ENCODE measurements around the gene HSPA1A.
"Not testable (repeated sequence)": the region's sequence is repeated elsewhere in the genome, so short reads cannot be mapped to it uniquely, and the experiment has no call there.

Gene HSPA1A

GRCh38 chr6:31805939-31806469 is 9.3 kb upstream of the HSPA1A start:
- Histone ChIP-seq H3K9me2 (replicated peaks; ENCODE audit: control insufficient read depth, low read length) (no peaks in the 10 kb centered on the region), H3K4me3 (ENCODE audit: low read length) (peak overlapping the region; percentile 95), H3K4me2 (ENCODE audit: low read length) (peak overlapping the region; percentile 98), H4K20me1 (ENCODE audit: control insufficient read depth, insufficient read depth, low read depth, low read length) (no peaks in the 10 kb centered on the region), H3K27ac (ENCODE audit: low read depth, low read length) (peak overlapping the region; percentile 68), H3F3A (ENCODE audit: control insufficient read depth, insufficient read depth) (peaks cover 4% of the 10 kb centered on the region; the same call in 1 of the 2 replicates), H3K4me1 (ENCODE audit: control insufficient read depth, low read length) (peaks cover 14% of the 10 kb centered on the region), H3K36me3 (ENCODE audit: control insufficient read depth, low read length) (peaks cover 31% of the 10 kb centered on the region), H3K27me3 (ENCODE audit: control insufficient read depth, low read length) (no peaks in the 10 kb centered on the region), H3K79me2 (ENCODE audit: control insufficient read depth, low read length) (peaks cover 42% of the 10 kb centered on the region), H3K9me3 (ENCODE audit: control insufficient read depth, insufficient read depth, low read length) (no peaks in the 10 kb centered on the region)
- no peak for TF ChIP-seq CTCF (IDR thresholded peaks at IDR 0.05; ENCODE audit: low read depth, low read length, poor library complexity, severe bottlenecking)
- TF ChIP-seq EZH2phosphoT487 (IDR thresholded peaks at IDR 0.05; ENCODE audit: borderline replicate concordance, low read length) = no peak

DNA sequence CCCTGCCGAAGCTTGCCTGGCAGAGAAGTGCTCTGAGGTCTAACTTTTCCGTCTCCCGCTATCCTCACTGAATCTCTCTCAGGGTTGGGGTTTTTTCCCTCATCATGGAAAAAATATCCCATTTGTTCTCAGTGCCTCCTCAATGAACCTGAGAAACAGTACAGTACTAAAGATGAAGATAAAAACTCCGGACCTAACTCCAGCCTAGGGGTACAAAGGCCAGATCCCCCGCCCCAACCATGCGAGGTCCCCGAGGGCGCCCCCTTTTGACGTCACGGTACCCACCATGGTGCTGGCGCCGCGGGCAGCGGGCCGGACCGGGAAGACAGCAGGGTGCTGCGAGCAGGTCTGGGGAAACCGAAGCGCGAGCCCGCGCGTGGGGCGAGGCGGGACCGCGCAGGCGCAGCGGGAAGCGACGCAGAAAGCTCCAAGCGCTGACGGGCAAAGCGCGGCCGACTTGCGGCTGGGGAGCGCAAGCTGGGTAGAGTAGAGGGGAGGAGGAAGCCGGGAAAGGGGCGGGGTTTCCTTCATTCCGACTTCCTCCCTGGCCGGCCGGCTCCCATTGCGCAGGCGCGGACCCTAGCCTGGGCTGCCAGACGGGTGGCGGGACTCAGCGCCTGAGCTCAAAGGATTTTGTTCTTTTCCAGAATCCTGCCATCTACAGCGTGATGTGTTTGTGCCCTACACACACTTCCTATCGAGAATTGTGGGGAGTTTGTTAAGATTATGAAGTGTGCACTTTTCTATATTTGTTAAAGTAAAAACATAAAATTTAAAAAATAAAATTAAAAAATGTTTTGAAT is 8.7 kb upstream of the HSPA1A start, which contains the start of gene LSM2:
Gene LSM2, minus strand, starts transcription at position 497 of the 803 bp plus-strand sequence. Its CDS starts 209 bp downstream, at position 288.
- no peaks in the 10 kb centered on the region for H3K27me3 ChIP-seq (ENCODE audit: control insufficient read depth, low read length)
- no peaks in the 10 kb centered on the region for H3K9me2 ChIP-seq (replicated peaks; ENCODE audit: control insufficient read depth, low read length)
- H3K4me2 ChIP-seq (ENCODE audit: low read length) = peak within 1 kb of the TSS; percentile 98
- no peaks in the 10 kb centered on the region for H4K20me1 ChIP-seq (ENCODE audit: control insufficient read depth, insufficient read depth, low read depth, low read length)
- peak; percentile 49 for TF ChIP-seq CTCF (IDR thresholded peaks at IDR 0.05; ENCODE audit: low read depth, low read length, poor library complexity, severe bottlenecking)
- TF ChIP-seq EZH2phosphoT487 (IDR thresholded peaks at IDR 0.05; ENCODE audit: borderline replicate concordance, low read length) = no peak
- peaks cover 14% of the 10 kb centered on the region for H3K4me1 ChIP-seq (ENCODE audit: control insufficient read depth, low read length)
- peaks cover 35% of the 10 kb centered on the region for H3K79me2 ChIP-seq (ENCODE audit: control insufficient read depth, low read length)
- H3K9me3 ChIP-seq (ENCODE audit: control insufficient read depth, insufficient read depth, low read length) = no peaks in the 10 kb centered on the region
- H3K36me3 ChIP-seq (ENCODE audit: control insufficient read depth, low read length) = peaks cover 25% of the 10 kb centered on the region
- H3K4me3 ChIP-seq (ENCODE audit: low read length) = peak within 1 kb of the TSS; percentile 95
- peak within 1 kb of the TSS; percentile 68 for H3K27ac ChIP-seq (ENCODE audit: low read depth, low read length)
- H3F3A ChIP-seq (ENCODE audit: control insufficient read depth, insufficient read depth) = peaks cover 4% of the 10 kb centered on the region; the same call in 1 of the 2 replicates

GRCh38 chr6:31808599-31808998 is 6.7 kb upstream of the HSPA1A start:
- H3F3A ChIP-seq (ENCODE audit: control insufficient read depth, insufficient read depth); H3K27me3 ChIP-seq (ENCODE audit: control insufficient read depth, low read length); H3K4me3 ChIP-seq (ENCODE audit: low read length); H3K9me2 ChIP-seq (replicated peaks; ENCODE audit: control insufficient read depth, low read length); H3K9me3 ChIP-seq (ENCODE audit: control insufficient read depth, insufficient read depth, low read length); H3K4me2 ChIP-seq (ENCODE audit: low read length); H4K20me1 ChIP-seq (ENCODE audit: control insufficient read depth, insufficient read depth, low read depth, low read length); H3K27ac ChIP-seq (ENCODE audit: low read depth, low read length): not testable (repeated sequence)
- Histone ChIP-seq H3K4me1 (ENCODE audit: control insufficient read depth, low read length) (peaks cover 17% of the 10 kb centered on the region), H3K36me3 (ENCODE audit: control insufficient read depth, low read length) (peaks cover 16% of the 10 kb centered on the region), H3K79me2 (ENCODE audit: control insufficient read depth, low read length) (peaks cover 26% of the 10 kb centered on the region)

GRCh38 chr6:31811645-31812044 is 3.7 kb upstream of the HSPA1A start:
- TF ChIP-seq EZH2phosphoT487 (IDR thresholded peaks at IDR 0.05; ENCODE audit: borderline replicate concordance, low read length) = no peak
- TF ChIP-seq CTCF (IDR thresholded peaks at IDR 0.05; ENCODE audit: low read depth, low read length, poor library complexity, severe bottlenecking) = no peak
- Histone ChIP-seq H4K20me1 (ENCODE audit: control insufficient read depth, insufficient read depth, low read depth, low read length) (no peaks in the 10 kb centered on the region), H3K27me3 (ENCODE audit: control insufficient read depth, low read length) (peaks cover 4% of the 10 kb centered on the region; the same call in 1 of the 2 replicates), H3K4me2 (ENCODE audit: low read length) (no peak overlapping the region), H3K4me3 (ENCODE audit: low read length) (no peak overlapping the region), H3K4me1 (ENCODE audit: control insufficient read depth, low read length) (peaks cover 22% of the 10 kb centered on the region), H3K36me3 (ENCODE audit: control insufficient read depth, low read length) (no peaks in the 10 kb centered on the region), H3F3A (ENCODE audit: control insufficient read depth, insufficient read depth) (0 out of 2 replicates have a peak, but pooled peaks cover 4% of the 10 kb centered on the region), H3K9me2 (replicated peaks; ENCODE audit: control insufficient read depth, low read length) (no peaks in the 10 kb centered on the region), H3K27ac (ENCODE audit: low read depth, low read length) (no peak overlapping the region), H3K9me3 (ENCODE audit: control insufficient read depth, insufficient read depth, low read length) (no peaks in the 10 kb centered on the region), H3K79me2 (ENCODE audit: control insufficient read depth, low read length) (peaks cover under 1% of the 10 kb centered on the region)

Data from DOHH2 (cell line).